GM19240 (cell line): Measurements from ENCODE around the gene CDC123.
"Not testable (repeated sequence)": the region's sequence is repeated elsewhere in the genome, so short reads cannot be mapped to it uniquely, and the experiment has no call there.

ENCODE experiments used
- DNase-seq: peaks from one replicate; pipeline ENCODE4 v3.0.0; 2011; ENCODE audit warnings: low spot score; ENCODE audit not compliant: insufficient read length

CDC123 gene

DNA sequence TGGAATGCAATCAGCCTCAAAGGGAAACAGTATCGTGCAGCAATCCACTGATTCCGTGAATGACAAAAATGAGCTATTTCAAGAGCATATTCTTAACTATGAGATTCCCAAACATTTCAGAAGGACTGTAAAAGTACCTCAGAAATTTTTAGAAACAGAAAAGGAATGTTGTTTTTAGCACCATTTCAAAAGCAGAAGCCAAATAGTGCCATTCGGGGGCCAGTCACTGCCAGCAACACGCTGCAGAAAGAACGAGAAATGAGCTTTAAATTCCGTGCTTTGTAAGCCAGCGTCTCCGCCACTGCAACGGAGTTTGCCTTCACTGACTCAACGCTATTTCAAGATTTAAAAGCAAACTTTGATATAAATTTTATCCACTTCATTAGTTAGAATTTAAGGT, 6.6 kb upstream of the CDC123 start:
- no peak for DNase-seq

DNA sequence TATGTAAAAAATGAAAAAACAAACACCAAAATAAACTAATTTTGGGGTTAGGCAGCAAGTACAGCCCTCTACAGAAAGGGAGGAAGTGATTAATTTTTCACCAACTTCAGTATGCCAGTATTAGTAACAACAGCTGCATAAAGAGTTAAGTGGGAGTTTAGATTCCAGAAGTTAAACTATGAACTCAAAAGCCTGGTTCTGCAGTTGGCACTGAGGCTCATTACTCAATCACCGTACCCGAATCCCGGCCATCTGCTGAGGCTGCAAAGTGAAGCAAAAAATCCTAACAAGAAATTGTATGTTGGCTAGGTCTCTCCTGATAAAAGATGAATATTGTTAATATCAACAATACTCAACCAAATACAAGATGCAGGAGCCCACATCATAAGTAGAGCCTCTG, 4.3 kb upstream of the CDC123 start:
- DNase-seq, result no peak

DNA sequence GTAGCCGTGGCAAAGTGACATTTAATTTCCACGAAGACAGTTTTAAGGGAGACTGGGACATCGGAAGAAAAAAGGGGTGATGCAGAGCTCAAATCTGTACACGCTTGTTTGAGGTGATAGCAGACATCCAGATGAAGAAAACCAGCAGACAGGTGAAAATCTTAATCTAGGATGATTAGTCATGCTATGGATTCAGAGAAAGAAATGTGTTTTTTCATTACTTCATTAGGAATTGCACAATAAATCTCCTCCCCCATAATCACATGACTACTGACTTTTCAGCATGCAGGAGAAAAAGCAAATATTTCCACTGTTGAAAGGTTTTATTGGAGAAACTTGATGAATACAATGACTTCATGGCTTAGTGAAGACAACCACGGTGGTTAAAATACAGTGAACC, 2.8 kb upstream of the CDC123 start:
- DNase-seq, result no peak

DNA sequence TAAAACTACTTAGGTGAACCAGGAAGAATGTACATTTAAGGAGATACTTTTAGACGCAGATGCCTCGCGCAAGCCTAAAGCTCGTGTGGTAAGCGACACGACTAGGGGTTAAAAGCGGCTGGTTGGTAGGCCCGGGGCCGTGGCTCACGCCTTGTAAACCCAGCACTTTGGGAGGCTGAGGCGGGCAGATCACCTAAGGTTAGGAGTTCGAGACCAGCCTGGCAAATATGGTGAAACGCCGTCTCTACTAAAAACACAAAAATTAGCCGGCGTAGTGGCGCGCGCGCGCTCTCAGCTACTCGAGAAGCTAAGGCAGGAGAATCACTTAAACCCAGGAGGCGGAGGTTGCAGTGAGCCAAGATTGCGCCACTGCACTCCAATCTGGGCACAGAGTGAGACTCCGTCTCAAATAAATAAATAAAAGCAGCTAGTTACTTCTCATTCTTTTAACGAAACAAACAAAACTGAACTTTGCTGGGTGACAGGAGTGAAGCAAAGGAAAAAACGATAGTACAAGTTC, 1.2 kb upstream of the CDC123 start:
- no peak for DNase-seq

DNA sequence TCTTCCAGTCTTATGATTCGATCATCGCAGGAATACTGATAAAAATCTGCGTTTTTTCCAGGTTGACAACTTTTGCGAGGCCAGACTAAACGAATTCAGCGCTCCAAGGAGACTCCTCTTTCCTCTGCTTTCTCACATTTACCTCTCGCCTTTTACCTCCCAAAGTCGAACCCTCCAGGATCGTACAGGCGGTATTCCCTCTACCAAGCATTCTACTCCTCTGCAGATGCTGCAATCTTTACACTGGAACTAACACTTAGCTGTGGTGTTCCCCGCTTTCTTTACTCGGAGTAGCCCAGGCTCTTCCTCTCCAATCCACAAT, 746 bp upstream of the CDC123 start:
- no peak for DNase-seq

DNA sequence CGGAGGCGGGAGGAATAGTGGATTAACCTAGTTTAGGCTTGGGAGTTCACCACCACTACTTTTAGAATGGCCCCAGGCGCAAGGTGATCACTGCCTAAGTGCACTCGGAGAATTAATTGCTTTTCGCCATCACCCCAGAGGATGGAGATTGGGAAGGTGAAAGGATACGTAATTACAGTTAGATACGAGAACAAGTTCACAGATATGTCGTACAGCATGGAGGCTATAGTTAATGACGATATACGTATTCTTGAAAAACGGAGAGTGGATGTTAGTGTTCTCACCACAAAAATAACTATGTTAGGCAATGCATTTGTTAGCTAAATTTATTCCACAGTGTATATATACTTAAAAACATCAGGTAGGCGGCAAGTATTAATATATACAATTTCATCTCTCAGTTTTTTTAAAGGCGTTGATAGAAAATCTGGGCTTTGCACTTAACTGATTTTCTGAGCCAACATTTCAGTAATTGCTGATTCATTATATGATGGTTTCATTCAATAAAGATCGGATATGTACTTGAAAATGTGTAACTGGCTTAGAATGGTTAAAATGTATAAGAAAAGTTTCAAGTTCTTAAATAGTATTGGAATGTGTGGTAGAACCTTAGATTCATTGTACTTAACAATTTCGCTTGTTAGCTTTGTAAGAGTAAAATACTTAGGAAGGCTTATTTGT, 683 bp downstream of the CDC123 start:
- DNase-seq, result no peak

DNA sequence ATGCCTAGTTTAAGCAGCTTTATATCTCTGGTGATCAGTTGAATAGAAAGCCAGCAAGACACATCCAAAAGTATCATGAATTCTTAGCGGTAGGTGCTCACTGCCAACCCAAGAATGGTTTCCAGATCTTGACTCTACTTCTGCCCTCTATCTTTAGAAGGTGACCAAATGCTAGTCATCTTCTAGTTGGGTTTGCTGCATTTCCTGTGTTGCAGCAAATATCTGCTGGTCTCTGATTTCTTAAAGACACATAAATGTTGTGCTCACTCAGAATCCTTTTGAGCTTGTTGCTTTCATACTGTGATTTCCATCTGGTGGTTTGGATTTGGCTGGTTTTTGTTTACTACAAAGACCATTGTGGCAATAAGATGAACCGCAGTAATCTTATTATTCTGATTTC, 2.2 kb downstream of the CDC123 start:
- DNase-seq, result no peak

DNA sequence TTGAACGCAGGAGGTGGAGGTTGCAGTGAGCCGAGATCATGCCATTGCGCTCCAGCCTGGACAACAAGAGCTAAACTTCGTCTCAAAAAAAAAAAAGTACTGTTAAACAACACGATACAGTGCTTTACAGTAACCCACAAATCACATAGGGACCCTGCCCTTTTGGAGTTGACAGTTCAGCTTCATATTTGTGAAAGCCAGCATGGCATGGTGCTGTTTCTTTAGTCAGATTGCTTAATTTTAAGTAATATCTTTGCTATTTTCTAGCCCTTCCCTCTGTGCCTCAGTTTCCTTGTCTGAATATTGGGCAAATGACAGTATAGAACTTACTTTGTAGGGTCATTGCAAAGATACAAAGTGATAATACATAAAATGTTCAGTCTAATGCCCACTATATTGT, 4.9 kb downstream of the CDC123 start:
- no peak for DNase-seq

DNA sequence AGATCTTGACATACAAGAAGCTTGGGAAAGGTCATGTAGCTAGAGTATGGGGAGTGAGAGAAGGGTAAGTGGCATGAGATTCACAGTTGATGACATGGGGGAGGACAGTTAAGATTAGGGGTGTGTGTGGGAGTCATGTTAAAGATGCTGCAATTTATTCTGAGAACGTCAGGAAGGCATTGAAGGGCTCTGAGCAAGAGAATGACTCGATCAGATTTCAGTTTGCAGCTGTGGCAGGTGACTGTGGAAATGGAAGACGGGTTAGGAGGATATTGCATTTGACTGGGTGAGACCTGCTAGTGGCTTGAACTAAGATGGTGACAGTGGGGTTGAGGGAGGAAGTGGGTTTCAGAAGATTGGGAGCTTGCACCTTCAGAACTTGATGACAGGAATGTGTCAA, 5.6 kb downstream of the CDC123 start:
- no peak for DNase-seq

DNA sequence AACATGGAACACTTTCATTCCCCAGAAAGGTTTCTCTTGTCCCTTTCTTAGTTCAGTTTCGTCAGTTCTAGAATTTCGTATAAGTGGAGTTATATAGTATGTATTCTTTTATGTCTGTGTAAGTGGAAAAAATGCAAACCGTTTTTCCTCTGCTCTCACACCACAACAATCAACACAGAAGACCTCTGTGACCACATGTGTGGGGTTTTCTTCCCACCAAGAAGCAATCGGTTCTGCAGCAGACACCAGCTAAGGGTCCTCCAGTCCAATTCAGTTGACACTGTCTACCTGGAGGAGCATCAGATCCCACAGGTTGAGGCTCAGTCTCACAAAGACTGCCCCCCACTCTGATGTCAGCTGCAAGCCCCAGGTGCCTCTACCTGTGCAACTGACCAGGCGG, 6.2 kb downstream of the CDC123 start:
- DNase-seq, result no peak

DNA sequence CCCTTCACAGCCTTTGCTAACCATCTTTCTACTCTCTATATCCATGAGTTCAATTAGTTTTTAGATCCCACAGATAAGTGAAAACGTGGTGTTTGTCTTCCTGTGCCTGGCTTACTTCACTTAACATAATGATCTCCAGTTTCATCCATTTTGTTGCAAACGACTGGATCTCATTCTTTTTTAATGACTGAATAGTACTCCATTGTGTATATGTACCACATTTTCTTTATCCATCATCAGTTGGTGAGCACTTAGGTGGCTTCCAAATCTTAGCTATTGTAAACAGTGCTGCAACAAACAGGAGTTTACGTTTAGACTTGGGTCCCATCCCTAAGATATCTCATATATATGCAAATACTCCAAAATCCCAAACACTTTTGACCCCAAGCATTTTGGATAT, 9.1 kb downstream of the CDC123 start:
- no peak for DNase-seq

DNA sequence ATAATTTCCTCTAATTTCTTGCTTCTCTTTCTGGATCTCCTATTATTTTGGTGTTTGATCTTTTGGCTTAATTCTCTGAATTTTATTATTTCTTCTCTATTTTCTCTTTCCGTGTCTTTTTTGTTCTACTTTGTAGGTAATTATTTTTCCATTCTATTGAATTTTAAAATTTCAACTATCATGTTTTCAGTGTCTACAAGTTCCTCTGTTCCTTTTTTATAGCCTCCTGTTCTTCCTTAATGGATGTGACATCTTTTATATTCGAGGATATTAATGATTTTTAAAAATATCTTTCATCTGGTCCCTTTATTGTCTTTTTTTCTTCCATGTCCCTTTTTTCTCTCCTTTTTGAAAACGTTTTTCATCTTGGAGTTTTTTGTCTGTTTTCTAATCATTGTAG, 11.1 kb downstream of the CDC123 start:
- DNase-seq, result no peak

DNA sequence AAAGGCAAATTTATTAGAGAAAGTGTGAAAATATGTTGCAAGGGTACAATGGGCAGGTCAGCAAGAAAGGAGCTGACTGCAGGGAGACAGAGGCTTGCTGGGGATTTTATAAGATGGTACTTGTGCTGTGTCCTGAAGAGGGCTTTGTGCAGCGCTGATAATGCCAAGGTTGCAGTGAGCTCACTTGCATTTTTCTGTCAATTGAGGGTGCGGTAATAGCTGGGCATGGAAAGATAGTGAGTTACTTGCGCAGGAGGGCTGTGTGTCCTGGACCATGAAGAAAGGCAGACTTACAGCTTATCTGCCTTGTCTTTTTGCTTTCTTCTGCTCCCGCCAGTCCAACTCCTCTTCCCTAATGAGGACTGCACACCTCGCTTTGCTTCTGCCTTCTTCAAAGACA, 12.5 kb downstream of the CDC123 start:
- no peak for DNase-seq

DNA sequence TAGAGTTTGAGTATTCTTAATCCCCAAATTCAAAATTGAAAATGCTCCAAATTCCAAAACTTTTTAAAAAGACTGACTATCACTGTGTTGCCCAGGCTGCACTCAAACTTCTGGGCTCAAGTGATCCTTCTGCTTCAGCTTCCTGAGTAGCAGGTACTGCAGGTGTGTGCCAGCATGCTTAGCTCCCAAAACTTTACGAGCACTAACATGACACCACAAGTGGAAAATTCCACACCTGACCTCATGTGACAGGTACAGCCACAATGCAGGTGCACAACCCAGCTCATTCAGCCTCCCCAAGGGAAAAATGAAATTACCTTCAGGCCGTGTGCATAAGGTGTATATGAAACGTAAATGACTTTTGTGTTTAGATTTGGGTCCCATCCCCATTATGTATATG, 16.5 kb downstream of the CDC123 start:
- DNase-seq, result no peak

DNA sequence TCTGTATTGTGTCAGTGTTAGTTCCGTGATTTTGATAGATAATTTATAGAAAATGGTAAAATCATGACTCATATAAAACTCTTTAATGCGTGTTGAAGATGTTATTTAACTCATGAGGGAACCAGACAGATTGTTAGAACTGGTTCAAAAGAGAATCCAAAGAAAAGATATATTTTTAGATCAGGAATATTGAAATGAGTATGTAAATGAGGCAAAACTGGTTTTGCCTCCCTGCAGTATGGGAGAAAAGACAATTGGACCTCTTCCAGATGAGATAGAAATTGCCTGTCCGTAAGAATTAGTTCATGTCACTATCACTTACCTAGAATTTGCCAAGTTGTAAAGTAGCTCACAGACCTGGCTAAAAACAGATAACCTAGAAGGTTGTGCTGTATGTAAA, 17.6 kb downstream of the CDC123 start:
- DNase-seq, result no peak

DNA sequence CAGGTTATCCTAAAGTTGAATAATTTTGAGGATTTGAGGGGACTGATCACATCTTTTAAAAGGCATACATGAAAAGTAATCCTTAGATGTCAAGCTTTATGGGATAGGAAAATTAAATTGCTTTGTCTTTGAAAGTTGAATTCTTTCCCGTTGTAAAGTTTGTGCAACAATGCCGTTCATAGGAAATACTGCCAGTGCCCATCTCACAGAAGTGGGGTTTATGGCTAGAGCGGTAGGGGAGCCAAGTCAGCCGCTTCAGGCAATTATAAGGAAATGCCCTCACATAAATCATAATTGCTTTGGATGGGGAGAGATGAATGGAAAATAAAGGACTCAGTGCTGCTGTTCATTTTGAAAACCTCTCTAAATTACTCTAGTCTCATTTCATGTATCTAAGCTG, 18.1 kb downstream of the CDC123 start:
- DNase-seq, result no peak

DNA sequence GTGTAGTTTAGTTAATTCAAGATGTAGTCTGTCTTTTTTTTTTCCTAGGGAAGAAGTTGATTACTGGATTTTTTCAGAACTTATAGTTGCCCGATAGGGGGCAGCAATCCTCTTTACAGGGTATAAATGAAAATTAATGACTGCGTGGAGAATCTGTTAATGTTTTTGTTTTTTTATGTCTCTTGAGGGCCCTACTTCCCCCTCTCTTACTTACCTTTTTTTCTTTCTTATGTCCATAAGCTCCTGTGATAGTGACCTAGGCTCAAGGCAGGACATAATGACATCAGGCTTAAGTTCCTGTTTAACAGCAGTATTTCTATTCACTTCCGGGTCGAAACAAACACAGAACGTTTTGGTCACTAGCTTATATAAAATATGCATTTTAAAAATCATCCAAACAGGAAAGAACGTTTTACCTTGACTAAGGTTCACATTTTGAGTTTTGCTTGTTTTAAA, 18.8 kb downstream of the CDC123 start:
- no peak for DNase-seq

DNA sequence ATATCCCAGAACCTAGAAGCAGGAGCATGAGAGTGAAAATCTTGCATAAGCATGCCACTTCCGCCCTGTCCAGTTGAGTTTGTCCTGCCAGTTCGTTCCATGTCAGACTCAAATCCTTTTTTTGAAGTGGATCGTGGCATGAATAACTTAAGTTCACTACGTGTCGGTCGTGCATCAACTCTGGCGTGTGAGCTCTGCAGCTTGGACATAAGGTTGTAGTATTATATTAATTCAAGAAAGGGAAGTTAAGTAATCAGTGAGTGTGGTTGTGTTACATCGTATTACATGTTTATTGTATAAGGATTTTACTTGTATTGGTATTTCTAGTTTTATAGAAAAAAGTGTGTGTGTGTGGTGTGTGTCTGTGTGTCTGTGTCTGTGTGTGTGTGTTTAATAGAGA, 23.0 kb downstream of the CDC123 start:
- no peak for DNase-seq

DNA sequence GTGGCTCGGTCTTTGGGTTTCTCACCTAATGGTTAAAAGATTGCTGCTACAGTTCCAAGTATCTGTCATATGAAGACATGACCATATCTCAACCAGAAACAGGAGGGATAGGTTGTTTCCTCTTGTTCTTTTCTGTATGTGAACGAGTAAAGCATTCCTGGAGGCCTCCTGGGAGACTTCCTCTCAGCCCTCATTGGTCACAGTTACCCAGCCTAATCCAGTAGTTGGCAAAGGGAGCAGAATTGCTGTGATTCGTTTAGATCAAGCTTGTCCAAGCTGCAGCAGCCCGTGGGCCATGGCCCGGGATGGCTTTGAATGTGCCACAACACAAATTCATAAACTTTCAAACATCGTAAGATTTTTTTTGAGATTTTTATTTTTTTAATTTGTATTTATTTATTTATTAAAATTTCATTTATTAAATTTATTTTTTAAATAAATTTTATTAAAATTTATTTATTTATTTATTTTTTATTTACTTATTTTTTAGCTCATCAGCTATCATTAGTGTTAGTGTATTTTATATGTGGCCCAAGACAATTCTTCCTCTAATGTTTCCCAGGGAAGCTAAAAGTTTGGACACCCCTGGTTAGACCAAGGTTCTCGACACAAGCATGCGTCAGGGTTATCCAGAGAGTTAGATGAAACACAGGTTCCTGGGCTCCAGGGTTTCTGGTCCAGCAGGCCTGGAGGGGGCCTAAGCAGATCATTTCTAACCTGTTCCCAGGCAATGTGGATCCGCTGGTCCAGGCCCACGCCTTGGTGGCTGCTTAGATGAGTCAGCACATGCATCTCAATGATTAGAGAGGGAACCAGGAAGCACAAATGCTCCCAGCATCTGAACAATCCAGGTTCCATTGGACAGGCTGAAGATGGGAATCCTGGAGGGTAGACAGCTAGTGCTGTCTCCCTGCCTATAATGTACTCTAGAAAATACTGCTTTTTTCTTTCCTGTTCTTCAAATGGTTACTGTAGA, 25.6 kb downstream of the CDC123 start:
- DNase-seq, result no peak

DNA sequence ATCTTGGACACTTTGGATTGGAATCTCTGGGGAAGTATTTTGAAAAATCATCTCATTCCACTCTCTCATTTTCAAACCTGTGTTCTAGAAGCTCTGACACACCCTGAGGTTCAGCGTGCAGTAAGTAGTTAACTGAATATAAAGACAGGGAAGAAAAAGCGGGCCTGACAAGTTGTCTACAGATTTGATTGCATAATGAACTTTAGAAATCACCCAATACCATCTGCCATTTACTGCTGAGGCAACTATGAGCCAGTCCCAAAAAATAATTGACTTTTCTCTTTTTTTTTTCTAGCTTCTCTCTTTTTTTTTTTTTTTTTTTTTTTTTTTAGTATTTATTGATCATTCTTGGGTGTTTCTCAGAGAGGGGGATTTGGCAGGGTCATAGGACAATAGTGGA, 29.5 kb downstream of the CDC123 start:
- DNase-seq, result no peak

DNA sequence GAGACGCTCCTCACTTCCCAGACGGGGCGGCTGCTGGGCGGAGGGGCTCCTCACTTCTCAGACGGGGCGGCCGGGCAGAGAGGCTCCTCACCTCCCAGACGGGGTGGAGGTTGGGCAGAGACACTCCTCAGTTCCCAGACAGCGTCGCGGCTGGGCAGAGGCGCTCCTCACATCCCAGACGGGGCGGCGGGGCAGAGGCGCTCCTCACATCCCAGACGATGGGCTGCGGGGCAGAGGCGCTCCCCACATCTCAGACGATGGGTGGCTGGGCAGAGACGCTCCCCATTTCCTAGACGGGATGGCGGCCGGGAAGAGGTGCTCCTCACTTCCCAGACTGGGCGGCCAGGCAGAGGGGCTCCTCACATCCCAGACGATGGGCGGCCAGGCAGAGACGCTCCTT, 30.4 kb downstream of the CDC123 start:
- not testable (repeated sequence) for DNase-seq

DNA sequence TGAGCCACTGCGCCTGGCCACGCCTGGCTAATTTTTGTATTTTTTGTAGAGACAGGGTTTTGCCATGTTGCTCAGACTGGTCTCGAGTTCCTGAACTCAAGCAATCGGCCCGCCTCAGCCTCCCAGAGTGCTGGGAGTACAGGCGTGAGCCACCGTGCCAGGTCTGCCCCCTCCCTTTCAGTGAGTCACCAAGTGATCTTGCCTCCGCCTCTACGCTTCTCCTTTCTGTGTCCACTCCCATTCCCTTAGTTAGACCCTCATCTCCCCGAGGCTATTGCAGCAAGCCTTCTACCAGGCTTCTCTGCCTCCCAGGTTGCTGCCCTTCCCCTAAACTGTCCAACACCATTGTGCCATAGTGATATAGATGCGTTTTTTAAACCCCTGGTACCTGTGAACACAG, 32.9 kb downstream of the CDC123 start:
- DNase-seq, result no peak

DNA sequence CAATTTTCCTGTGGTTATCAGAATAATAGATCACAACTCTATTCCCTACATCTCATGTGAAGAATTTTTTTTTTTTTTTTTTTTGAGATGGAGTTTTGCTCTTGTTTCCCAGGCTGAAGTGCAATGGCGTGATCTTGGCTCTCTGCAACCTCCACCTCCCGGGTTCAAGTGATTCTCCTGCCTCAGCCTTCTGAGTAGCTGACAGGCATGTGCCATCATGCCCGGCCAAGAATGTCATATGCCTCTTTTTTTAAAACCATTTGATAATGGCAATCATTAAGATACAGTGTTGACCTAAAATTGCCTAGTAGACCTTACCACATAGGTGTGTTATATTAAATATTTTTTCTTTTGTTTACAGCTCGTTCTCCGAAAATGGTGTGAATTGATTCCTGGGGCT, 38.7 kb downstream of the CDC123 start:
- DNase-seq, result not testable (repeated sequence)
